NOMO-1 treated with dmso at 0.1 percent for 144 hours (cell line): ENCODE data around the gene MYO1B.

Source experiments
- DNase-seq: peaks from one replicate; lab custom pipeline; 2025; ENCODE audit not compliant: unreplicated experiment; lab: John Stamatoyannopoulos, UW

The MYO1B gene

DNA sequence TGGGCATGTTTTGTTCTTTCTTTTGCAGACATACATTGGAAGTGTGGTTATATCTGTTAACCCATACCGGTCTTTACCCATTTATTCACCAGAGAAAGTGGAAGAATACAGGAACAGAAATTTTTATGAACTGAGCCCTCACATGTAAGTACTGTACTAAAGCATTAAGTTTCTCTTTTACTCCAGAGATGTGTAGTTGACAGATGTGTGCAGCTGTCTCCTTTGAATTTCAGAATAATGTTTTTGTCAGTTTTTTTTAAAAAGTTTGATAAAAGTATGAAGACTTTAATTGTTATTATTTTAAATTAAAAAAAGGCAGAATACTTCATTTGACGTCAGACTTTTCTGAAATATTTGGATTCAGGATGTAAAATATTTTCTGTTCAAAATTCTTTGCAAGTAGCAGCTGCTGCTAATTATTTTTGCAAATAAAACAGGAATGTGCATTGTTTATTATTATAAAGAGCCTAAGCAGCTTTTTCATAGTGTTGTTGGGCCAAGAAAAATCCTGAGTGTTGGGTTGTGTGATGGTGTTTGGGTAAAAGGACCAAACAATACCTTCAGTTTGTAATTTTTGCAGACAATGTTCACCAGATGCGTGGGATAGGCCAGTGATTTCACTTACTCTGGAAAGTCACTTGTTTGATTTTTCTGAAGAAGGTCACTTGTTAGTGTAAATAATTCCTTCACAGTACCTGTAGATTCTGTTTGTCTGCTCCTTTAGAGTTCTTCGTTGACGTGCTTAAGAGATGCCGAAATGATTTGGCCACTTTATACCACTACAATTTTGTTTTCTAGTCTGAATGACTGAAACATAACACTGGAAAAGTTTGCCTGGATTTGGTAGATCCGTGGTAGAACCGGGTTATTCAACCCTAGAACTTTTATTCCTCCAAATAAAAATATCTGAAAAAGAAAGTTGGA lies 51.1 kb downstream of the MYO1B start:
- DNase-seq: no peak

DNA sequence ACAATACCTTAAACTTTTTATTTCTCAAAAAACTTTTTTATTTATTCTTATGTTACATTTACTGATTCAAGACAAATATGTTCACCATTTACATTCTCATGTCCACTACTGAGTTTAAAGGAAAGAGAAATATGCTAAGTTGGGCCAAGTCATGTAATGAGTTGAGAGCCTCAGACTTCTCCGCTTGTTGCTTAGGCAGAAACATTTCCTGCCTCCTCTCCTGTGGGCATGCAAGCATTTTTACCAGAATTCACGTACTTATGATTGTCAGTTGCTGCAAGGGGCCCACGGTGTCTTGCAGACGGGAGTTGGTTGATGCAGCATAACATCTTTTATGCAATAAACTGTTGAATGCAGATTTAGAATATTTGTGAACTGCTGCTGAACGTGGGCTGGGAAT lies 51.8 kb downstream of the MYO1B start:
- no peak for DNase-seq

DNA sequence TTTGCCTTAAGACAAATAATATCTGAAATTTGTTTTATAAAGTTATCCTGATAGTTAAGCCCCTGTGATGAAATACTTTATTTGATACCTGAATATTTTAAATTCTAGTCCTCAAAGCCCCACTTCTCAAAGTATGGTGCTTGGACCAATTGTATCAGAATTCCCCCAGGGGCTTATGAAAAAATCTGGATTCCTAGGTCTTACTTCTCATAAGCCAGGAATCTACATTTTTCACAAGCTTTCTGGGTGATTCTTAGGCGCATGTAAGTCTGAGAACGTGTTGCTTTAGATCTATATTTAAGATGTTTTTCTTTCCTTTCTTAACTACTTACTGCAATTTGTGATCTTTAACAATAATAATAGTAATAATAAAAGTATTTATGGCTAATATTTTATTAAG lies 53.1 kb downstream of the MYO1B start:
- no peak for DNase-seq

DNA sequence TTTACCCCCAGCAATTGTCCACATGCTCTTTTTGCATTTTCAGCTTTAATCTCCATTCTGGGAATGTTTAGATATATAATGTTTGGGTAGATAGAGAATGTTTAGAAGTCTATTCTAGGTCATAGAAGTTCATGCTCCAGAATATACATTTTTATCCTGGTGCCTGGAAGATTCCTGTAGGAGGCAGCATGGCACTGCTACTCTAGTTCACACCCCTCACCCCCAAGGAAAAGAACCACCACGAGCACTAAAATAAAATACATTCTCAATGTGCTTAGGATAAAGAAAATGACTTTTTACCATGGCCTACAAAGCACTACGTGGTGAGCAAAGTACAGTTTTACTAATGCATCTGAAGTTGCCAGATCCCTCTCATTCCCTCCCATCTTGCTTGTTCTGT lies 53.8 kb downstream of the MYO1B start:
- no peak for DNase-seq

DNA sequence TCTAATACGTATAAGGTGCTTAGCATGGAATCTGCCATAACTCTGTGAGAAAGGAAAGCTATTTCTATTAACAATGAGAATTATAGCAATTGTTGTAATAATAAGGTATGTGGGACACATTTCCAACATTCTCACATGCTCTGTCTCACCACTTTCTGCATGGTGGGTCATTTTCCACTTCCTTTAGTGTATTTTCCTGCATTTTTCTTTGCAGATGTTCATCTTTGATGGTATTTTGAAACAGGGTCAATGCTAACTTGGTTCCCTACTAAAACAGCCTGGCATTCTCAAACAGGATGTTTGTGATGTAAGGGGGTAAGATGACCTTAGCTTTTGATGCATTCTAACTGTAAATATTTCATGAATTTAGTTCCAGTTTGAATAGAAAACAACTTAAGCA lies 54.7 kb downstream of the MYO1B start:
- no peak for DNase-seq

DNA sequence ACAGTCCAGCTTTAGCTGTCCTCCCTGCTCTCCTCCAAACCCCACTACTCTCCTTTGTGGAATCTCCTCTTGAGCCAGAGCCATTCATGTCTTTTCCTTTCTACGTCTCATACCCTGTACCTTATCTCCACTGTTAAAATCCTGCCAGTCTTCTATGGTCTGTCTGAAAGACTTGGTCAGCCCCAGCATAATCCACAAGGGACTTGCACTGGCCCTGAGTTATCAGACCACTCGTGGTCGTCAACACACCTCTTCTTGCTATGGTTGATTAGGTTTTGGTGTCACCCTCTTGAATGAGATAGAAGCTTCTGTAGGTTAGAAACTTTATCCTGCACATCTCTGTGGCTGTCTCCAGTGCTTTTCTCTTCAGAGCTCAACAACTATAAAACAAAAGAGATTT lies 56.8 kb downstream of the MYO1B start:
- DNase-seq: no peak

DNA sequence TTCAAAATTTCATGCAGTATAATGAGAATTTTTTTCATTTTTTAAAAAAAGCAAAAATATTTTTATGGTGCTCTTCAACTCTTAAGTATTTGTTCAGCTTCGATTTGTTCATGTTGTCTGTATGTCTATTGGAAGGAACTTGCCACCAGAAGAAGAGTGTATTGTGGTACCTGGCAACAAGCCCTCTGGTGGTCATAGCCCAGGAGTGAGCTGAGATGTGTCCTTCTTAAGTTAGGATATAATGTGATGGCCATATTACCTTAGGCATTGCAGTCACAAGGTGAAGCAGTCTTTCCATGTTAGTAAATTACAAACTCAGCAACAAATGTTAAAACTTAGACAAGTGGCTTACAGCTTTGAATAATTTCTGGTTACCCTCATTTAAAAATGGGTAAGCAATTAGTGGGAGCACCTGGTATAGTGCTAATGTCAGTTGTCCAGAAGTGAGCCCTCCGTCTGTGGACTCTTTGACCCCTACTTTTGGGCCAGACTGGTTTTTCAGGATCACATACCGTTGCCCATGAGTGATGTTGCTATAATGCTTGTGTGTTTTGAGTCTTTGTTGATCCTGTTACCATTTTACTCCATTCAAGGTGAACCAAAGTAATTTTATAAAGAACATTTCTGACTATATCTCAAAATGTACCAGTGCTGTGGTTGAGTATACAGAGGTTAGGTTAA lies 57.4 kb downstream of the MYO1B start:
- no peak for DNase-seq

DNA sequence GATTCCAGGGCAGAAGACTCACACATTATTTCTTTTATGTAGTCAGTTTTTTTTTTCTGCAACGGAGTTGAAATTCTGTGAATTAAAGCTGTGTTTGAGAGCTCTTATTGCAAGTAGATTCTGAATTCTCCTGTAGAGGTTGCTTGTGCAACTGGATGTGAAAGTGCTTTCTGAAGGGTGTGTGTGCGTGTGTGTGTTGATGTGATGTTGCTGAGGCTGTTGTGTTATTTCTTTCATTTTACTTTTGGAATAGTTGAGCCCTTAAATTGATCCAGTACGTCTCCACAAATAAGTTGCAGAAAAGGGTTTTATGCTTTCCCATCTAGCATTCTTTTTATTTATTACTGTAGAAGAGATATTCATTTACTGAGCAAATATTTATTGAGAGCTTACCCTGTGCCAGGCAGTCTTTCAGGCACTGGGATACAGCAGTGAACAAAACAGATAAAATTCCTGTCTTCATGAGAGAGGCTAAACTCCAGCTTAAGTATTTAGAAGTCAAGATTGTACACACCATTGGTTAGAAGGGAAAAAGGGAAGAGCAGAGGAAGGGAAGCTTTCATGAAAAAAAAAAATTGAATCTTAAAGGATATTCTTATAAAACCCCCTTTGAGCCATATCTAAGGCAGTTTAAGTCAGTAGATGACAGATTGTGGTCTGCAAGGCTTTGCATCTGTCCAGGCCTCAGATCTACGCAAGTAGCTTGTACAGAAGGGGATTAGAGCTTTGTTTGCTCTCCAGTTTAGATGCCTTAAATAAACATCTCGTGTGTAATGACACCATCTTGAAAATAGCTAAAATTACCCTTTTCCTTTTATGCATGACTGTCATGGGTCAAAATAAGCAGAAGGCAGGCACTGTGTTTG lies 58.2 kb downstream of the MYO1B start:
- DNase-seq: no peak

DNA sequence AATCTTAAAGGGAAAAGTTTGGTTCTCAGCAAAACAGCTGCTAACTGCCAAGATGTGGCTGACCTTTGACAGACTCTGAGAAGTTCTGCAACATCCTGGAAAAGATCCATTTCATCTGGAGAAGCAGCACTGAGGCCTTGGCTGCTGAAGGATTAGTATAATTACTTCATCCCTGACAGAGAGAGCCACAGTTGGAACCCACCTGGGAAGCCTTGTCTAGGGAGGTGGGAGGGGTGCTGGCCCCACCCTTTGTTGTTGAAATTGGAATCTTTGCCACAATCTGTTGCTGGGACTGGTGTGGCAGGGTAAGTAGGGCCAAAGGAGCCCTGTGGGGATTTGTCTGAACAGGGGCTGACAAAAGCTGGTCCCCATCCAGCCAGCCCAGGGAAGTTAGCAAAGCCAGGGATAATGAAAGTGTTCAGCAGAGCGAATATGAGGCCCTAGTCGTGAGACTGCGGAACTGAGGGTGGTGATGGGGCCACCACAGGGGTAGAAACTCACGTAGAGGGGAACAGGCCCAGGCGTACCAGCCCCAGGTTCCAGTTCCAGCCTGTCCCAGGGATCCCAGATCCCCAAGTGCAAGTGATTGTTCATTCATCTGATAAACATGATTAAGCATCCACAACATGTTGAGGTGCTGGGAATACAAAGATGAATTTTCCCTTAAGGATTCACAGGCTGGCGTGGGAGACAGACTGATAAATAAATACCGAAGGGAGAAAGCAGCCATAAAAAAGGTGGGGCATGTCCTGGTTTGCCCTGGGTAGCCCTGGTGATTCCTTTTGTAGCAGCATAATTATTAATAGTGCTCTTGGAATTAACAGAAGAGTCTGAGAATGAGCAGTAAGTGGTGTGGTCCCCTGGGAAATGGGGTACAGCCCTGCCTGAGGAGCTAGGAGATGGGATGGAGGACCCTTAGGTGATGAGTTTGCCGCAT lies 60.0 kb downstream of the MYO1B start:
- no peak for DNase-seq

DNA sequence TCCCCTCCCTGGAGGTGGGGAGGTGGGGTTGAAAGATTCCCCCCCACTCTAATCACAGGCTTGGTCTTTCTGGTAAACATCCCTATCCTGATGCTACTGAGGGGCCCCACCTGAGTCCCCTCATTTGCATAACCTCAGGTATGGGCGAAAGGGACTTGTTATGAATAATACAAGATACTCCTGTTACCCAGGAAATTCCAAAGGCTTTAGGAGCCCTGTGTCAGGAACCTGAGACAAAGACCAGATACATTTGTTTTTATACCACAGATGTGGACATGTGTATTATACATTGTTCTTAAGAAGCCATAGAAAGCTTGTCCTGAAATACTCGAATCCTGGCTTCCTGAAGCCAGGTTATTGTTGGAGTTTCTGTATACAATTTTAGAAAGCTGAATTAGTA lies 62.8 kb downstream of the MYO1B start:
- DNase-seq: no peak

DNA sequence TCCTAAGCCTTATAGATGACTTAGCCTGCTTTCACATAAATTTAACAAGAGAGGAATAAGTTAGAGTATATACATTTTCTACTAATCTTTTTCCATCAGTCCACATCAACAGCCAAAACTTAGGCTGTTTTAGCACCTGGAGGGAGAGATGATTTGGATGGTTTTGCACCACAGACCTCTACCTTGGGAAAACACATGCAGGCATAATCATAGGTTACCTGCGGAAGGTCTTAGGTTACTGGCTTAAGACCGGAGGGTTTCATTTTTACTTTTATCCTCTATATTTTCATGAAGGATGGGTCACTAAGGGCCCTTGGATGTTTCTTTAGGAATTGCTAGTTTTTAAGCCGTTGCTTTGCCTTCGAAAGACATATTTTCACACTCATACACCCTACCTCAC lies 66.0 kb downstream of the MYO1B start:
- no peak for DNase-seq

DNA sequence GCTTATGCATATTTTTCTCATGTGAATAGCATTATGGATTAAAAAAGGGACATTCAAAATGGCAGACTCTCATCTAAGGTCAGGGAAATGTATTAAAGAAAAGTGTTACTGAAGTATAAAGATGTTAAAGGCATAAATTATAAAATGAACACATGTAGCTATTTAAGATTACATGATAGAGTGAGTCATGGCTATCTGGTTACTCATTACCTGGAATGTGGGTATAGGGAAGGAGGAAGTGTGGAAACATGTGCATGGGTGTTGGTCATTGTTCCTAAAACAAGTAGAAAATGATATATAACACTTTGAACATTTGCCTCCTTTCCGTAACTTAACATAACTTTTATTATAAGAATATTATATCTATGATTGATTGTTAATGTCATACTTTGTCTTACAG lies 66.4 kb downstream of the MYO1B start:
- no peak for DNase-seq

DNA sequence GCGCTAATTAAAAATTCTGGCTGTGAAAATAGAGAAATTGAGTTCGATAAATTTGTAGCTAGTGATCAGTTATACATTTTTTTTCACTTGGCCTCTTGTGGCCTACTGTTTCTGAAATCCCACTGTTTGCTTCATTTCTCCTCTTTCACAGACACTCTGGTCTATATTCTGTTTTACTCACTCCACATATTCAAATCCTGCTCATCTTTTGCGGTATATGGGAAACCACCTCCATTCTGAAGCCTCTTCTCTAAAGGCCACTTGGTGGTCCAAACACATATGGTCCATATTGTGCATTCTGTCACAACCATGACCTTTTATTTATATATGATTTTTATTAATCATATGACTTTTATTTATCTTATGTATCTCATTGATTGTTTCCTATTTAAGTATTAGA lies 67.0 kb downstream of the MYO1B start:
- DNase-seq: no peak

DNA sequence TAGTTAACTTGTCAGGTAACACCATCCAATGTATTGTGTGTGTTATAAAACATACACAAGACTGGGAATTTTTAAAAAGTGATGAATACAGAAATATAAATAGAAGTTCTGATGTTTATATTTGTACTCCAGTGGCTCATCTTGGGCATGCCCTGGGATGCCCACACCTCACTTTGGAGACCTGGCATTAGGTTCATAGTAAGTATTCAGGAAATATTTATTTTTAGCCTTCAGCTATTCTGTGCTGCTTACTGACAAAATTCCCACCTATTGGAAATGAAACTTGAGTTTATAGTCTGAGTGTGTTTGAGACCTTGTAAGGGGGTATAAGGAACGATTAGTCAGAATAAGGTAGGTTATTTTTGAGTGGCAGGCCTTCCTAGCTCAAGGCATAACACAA lies 67.5 kb downstream of the MYO1B start:
- no peak for DNase-seq

DNA sequence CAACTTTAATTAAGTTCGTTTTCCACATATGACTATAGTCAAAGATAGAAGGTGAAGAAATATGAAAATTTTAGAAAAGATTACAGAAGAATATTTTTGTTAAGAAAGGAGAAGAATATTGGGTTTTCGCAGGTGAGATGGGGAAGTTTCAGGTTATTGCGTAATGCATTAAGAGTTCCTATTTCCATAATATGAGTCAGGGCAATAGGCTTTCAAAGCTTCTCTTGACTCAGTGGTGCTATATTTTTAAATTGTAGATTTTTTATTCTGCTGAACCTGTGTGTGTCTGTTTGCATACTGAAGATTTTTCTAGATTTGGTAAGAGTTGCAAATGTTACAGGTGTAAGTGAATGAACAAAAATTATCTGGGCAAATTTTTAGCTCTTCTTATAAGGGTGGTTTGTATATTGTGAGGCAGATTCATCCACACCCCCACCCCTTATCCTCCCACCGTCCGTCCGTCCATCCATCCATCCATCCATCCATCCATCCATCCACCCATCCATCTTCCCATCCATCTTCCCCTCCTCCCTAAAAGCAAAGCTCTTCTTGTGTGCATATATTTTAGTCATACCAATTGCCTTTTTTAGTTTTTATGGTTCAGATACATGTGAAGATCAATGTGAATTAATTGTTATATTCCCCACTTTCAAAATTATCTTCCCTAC lies 69.6 kb downstream of the MYO1B start:
- no peak for DNase-seq

DNA sequence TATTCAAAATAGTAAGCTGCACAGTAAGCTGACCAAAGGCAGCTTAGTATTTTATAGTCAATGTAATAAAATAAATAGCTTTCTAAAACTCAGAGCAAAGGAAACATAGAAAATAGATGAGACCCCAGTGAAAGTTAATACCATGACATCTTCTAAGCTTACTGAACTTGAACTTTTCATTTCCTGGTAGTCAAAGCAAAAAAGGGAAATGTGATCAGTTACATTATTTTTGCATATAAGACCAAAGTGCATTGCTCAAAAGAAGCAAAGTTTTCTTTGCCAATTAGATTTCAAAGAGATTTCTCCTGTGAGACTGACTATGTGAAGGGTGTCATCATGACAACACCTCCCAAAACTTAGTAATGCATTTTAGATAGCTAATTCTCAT lies 70.2 kb downstream of the MYO1B start:
- no peak for DNase-seq

DNA sequence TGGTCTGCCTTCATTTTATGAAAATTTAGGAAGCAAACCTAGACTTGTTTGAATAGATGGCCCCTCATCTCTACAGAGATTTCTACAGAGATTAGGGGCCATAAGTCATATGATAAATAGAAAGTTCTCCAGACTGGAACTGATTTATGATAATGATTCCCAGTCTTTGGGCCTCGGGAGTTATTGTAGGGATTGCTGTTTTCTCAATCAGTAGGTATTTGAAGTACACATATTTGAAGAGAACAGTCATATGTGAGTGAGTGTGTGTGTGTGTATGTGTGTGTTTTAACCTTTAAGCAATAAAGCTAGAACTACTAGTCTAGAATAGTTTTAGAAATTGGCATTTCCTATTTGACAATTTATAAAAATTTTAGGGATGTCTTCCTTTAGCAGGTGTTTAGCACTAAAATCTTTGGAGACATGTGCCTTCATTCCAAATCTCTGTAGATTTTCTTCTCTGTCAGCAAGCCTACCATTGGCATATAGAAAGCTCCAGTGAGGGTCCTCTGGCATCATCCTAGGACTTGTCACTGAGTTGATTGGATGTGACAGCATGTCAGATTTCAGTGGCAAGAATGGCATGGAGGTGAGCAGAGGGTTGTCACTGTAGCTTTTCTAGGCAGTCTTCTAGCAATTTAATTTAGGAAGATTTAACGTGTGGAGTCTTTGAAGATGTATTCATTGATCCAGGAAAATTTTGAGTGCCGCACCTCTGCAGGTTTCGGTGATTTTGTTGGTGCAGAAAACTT lies 71.2 kb downstream of the MYO1B start:
- DNase-seq: no peak

DNA sequence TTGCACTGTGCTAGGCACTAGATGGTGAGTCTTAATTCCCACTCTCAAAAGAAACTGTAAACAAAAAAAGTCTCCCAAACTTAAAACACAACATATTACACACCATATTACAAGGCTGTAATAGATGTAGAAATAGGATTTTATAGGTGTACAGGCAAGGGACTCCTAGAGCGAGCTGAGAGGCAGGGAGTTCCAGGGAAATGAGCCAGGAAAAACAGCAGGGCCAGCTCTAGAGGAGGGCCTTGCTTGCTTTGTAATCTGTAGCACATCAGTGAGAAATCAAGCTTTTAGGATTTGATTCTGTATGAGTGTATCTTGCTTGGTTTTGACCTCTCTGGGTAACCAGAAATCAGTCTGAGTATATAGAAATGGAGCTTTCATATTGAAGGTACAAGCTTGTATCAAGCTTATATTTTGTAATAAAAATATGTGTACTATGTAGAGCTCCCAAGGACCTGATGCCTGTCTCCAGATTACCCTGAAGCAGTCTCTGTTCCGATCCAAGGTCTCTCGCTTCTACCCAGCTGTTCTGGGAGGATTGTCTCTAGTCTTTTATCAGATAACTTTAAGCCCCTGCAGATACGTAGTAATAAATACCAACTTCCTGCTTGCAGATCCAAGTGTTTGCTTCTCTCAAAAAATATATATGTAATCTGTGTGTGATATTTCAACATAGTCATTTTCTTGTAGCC lies 73.0 kb downstream of the MYO1B start:
- no peak for DNase-seq

DNA sequence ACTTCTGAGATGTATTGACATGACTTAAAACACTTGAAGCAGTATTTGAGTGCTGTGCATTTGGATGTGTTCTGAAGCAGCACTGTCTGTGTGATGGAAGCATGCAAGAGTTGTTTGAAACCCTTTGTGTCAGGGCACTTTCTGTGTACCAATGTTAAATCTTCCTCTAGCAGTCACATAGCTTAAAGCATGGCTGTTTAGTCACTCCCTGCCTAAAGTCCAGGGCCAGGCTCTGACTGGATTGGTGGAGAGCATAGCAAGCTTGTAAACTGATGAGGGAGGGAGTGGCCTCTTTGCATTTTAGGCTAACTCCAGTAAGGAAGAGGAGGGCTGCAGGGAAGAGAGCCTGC lies 73.5 kb downstream of the MYO1B start:
- DNase-seq: no peak
